ENCODE data around the gene HSD11B1L.
"Not testable (repeated sequence)": the region's sequence is repeated elsewhere in the genome, so short reads cannot be mapped to it uniquely, and the experiment has no call there.

The HSD11B1L gene

DNA sequence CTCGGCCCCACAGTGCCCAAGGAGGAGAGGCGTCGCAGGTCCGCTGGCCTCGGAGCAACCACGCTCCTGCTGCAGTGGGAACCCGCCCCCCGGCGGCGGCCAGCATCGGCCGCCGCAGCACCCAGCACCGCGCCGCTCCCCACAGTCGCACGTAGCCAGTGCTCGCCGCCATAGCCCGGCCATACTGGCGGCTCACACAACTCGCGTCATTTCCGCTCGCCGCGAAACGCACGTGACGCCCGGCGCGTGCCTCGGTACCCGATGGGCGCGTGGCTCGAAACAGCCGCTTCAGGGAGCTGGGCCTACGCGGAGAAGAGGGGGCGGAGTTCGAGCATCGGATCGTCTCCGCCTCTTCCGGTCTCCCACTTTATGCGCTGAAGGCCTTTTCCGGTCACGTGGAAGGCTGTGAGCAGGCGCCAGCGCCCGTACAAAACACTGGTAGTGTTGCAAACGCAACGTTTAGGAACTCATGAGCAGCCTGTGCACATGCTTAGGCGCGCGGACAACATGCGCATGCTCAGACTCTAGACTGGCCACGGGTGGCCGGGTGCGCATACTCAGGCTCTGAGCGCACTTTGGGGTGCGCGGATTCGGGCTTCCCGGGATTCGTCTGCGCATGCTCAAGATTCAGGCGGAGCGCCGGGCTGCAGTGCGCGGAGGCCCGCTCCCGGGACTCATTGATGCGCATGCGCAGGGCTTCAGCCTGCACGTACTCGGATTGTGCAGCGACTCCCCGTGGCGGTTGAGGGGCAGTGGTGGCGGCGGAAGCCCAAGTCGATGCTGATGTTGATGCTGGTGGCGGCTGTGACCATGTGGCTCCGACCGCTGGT is 39.3 kb downstream of the HSD11B1L start, which contains the start of the genes CATSPERD and LONP1:
CATSPERD (plus strand) TSS at position 677 of the 830 bp plus-strand sequence; CDS start at position 778, 101 bp downstream.
LONP1 (minus strand) TSS at position 186 of the 830 bp plus-strand sequence; CDS start at position 172, 14 bp downstream.
- DNase-seq (ENCODE audit: low spot score) (peak; percentile 97), FAIRE-seq (peak; percentile 20)

DNA sequence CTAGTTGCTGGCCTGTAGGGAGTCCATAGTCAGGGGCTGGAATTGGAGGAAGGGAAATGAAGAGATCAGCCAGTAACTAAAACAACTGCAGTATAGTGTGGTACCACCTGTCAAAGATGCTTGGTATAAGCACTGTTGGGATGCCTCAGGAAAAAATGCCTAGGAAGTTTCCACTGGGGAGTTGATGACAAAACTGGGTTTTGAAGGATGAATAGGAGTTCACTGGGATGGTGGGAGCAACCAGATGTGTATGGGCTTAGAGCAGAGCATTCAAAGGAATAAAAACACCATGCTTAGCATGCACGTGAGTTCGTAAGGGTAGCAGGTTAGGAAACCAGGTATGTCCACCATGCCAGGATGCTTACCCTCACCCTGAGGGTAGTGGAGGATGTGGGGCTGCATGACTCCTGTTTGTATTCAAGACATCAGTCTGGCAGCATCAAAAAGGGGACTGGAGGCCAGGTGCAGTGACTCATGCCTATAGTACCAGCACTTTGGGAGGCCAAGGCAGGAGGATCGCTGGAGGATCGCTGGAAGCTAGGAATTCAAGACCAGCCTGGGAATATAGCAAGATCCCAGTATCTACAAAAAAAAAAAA is 46.7 kb downstream of the HSD11B1L start:
- DNase-seq (ENCODE audit: low spot score) (no peak), FAIRE-seq (no peak)

DNA sequence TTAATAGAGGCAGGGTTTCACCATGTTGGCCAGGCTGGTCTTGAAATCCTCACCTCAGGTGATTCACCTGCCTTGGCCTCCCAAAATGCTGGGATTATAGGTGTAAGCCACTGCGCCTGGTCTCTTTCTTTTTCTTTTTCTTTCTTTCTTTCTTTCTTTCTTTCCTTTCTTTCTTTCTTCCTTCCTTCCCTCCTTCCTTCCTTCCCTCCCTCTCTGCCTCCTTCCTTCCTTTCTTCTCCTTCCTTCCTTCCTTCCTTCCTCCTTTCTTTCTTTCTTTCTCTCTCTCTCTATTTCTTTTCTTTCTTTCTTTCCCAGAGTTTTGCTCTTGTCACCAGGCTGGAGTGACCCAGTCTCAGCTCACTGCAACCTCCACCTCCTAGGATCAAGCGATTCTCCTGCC is 52.3 kb downstream of the HSD11B1L start:
- not testable (repeated sequence) for DNase-seq (ENCODE audit: low spot score); FAIRE-seq
